Activated naive CD4-positive, alpha-beta T cell treated with anti-CD3 and anti-CD28 coated beads, Interleukin-2, amount 50 U/mL, for 24 hours (primary cell): ENCODE results near the gene MCEMP1.

ENCODE experiments used
- H3K27ac Mint-ChIP-seq: one replicate; pipeline ENCODE4 v1.8.0; 2021; ENCODE audit warnings: mild to moderate bottlenecking, mixed read lengths
- H3K27me3 Mint-ChIP-seq: one replicate; pipeline ENCODE4 v1.8.0; 2021; ENCODE audit warnings: mixed read lengths
- H3K36me3 Mint-ChIP-seq: one replicate; pipeline ENCODE4 v1.8.0; 2021; ENCODE audit warnings: mixed read lengths
- H3K4me1 Mint-ChIP-seq: one replicate; pipeline ENCODE4 v1.8.0; 2021; ENCODE audit warnings: mixed read lengths
- H3K4me3 Mint-ChIP-seq: one replicate; pipeline ENCODE4 v1.8.0; 2021; ENCODE audit warnings: mild to moderate bottlenecking, mixed read lengths
- H3K9me3 Mint-ChIP-seq: one replicate; pipeline ENCODE4 v1.8.0; 2021; ENCODE audit warnings: mixed read lengths

Gene MCEMP1, protein sequence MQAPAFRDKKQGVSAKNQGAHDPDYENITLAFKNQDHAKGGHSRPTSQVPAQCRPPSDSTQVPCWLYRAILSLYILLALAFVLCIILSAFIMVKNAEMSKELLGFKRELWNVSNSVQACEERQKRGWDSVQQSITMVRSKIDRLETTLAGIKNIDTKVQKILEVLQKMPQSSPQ

GRCh38 chr19:7676854-7677253, at the start of gene MCEMP1:
Gene MCEMP1 (plus strand): TSS chr19:7677090. CDS start chr19:7677121, 31 bp downstream.
- peak within 1 kb of the TSS; percentile 31 for H3K4me3 Mint-ChIP-seq
- peaks cover 51% of the 10 kb centered on the region for H3K4me1 Mint-ChIP-seq
- peaks cover 13% of the 10 kb centered on the region for H3K27me3 Mint-ChIP-seq
- no peaks in the 10 kb centered on the region for H3K36me3 Mint-ChIP-seq
- H3K27ac Mint-ChIP-seq, result peak within 1 kb of the TSS; percentile 67
- H3K9me3 Mint-ChIP-seq, result no peaks in the 10 kb centered on the region

DNA sequence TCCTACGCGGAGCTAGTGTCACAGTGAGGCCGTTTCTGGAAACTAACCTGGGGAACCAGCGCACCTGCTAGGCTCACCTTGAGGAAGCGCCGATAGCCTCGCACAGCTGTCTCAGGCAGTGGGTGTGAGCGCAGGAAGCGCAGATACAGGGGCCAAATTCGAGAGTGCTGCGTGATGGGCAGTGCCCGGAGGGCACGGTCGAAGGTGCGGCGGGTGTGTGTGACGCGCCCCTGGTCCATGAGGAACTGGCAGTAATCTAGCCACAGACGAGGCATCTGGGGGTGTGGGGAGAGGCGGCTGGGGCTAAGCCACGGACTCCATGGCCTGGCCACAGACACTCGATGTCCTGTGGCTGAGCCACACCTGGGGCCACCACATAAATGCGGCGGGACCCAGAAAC, 49.7 kb upstream of the MCEMP1 start:
- H3K4me1 Mint-ChIP-seq, result peaks cover 44% of the 10 kb centered on the region
- H3K27ac Mint-ChIP-seq, result no peak overlapping the region
- peak overlapping the region; percentile 11 for H3K4me3 Mint-ChIP-seq
- peaks cover 14% of the 10 kb centered on the region for H3K36me3 Mint-ChIP-seq
- no peaks in the 10 kb centered on the region for H3K9me3 Mint-ChIP-seq
- no peaks in the 10 kb centered on the region for H3K27me3 Mint-ChIP-seq

DNA sequence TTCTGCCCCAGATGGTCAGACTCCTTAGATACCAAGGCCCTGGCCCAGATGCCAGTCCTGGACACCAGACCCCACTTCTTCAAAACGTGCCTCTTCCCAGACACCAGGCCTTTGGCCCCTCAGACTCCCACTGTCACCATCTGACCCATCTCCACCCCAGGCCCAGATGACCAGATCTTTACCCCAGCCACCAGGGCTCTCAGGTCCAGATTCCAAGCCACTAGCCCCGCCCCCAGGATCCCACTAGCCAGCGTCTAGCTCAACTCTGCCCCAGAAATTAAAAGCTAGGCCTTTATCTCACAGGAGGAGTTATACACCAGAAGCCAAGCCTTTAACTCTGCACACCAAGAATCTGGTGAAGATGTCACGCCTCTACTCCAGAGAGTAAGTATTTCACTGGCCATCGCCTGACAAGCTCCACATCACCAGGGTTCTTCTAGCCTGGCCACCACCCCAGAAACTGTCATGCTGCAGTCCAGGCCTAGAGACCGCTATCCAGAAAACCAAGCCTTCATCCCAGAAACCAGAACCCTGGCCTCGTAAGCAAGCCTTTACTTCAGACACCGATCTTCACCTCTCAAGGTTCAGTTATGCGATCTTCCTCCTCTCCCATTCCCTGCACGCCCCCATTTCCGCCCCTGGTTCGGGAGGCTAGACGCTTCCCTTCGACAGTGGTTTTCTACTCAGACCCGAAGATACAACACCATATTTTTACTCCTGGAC, 48.1 kb upstream of the MCEMP1 start:
- Mint-ChIP-seq H3K36me3 (peaks cover 9% of the 10 kb centered on the region), H3K4me3 (peak overlapping the region; percentile 99), H3K9me3 (no peaks in the 10 kb centered on the region), H3K27me3 (no peaks in the 10 kb centered on the region), H3K27ac (peak overlapping the region; percentile 99), H3K4me1 (peaks cover 41% of the 10 kb centered on the region)

DNA sequence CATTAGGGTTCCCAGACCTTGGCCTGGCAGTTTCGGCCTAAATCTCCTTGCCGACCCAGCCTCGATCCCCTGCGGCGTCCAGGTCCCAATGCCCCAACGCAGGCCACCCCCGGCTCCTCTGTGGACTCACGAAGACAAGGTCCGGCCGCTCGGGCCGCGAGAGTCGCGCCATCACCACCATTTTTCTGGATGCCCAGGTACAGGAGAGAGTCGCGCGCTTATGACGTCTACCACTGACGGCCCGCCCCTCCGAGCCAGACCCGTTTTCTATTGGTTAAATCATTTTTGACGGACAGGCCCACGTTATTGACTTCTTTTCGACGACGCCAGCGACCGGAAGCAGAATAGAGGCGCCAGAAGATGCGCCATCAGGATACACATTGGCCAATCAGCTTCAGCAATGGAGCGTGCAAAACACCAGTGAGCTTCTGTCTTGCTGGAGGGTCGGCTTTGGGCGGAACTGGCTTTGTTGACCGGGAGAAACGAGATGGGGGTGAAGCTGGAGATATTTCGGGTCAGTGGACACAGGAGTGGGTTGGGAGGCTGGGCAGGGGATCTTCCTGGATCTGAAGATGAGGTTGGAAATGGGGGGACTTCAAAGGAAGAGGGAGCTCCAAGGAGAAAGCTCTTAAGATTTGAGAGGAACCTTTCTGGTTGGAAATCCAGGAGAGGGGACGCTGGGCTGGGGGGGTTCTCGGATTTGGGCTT, 47.4 kb upstream of the MCEMP1 start, which contains the start of the genes PET100 and XAB2:
Gene PET100 (plus strand): TSS at position 447 of the 708 bp plus-strand sequence. CDS start 41 bp downstream, at position 488.
Gene XAB2 (minus strand): TSS at position 199 of the 708 bp plus-strand sequence. CDS start 18 bp downstream, at position 181.
- Mint-ChIP-seq H3K36me3 (peaks cover 9% of the 10 kb centered on the region), H3K9me3 (no peaks in the 10 kb centered on the region), H3K4me3 (peak within 1 kb of the TSS; percentile 99), H3K4me1 (peaks cover 41% of the 10 kb centered on the region), H3K27me3 (no peaks in the 10 kb centered on the region), H3K27ac (peak within 1 kb of the TSS; percentile 99)

DNA sequence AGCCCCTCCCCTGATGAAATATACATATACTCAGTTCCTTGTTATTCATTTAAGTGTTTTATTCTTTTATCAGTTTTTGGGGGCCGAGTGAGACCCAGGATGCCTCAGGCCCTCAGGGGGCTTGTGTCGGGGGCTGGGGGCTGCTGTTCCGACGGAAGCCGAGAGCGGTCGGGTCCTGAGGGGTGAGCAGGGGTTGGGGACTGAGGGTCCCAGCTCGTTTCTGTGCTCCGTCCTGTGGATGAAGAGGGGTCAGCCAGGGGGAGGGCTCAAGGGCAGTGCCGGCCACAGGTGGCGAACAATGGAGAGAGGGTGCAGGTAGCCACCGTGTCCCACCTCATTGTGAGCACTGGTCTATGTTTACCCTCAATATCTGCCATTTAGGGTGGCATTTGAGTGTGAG, 45.3 kb upstream of the MCEMP1 start:
- peak overlapping the region; percentile 30 for H3K4me3 Mint-ChIP-seq
- no peaks in the 10 kb centered on the region for H3K27me3 Mint-ChIP-seq
- peaks cover 46% of the 10 kb centered on the region for H3K4me1 Mint-ChIP-seq
- peaks cover 9% of the 10 kb centered on the region for H3K36me3 Mint-ChIP-seq
- no peak overlapping the region for H3K27ac Mint-ChIP-seq
- H3K9me3 Mint-ChIP-seq, result no peaks in the 10 kb centered on the region

DNA sequence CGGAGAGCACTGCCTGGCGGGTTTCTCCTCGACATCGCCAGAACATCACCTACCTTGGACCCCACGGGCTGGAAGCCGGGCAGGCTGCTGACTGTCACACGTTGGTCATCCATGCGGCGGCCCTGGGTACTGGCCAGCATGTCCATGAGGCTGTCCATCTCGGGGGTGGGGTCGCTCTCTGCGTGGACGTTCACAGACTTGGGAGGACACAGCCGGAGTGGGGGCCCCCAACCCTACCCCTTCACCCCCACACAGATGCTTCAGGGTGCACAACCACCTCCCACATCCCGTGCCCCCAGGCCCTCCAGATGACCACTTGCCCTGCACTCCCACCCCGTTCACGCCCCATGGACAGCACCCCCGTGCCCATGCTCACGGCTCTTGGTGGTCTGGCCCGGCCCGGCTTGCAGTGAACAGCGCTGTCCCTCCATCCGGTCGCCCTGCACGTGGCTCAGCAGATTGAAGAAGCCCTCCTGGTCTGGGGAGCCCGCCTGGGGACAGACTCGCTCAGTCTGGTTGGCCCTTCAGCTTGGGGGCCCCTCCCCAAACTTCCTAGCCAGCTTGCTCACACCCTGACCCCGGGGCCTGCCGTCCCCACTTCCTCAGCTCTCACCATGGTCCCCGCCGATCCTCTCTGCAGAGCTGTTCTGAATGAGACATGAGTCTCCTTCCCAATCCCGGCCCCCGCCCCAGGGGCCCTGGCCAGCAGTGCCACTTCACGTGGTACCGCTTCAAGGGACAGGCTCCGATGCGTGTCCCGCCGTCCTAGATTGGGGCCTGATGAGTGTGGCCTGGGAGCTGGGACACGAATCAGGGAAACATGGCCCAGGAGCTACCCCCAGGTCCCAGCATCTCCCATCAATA, 44.3 kb upstream of the MCEMP1 start:
- Mint-ChIP-seq H3K36me3 (peaks cover 7% of the 10 kb centered on the region), H3K27ac (no peak overlapping the region), H3K9me3 (no peaks in the 10 kb centered on the region), H3K4me1 (peaks cover 43% of the 10 kb centered on the region), H3K27me3 (no peaks in the 10 kb centered on the region), H3K4me3 (no peak overlapping the region)

GRCh38 chr19:7633698-7634097, 43.2 kb upstream of the MCEMP1 start, which contains the start of gene PCP2:
Gene PCP2 (minus strand): TSS chr19:7633719. CDS start chr19:7633457, 262 bp downstream.
- Mint-ChIP-seq H3K27me3 (no peaks in the 10 kb centered on the region), H3K27ac (no peak within 1 kb of the TSS), H3K9me3 (no peaks in the 10 kb centered on the region), H3K36me3 (peaks cover 7% of the 10 kb centered on the region), H3K4me1 (peaks cover 43% of the 10 kb centered on the region), H3K4me3 (no peak within 1 kb of the TSS)

DNA sequence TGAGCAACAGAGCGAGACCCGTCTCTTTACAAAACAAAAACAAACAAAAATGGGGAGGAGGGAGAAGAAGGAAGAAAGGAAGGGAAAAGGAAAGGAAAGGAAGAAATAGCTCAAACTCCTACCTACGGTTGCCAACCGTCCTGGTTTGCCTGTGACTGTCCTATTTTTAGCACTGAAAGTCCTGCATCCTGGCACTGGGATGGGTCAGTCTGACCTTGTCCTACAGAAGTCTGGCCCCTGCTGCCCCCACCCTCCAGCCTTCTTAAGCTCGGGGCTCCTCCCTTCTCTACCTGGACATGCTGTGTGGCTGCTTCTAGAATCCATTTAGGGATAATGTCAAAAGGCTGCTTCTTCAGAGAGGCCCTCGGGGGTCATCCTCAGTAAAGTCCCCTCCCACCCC, 41.2 kb upstream of the MCEMP1 start:
- H3K36me3 Mint-ChIP-seq, result no peaks in the 10 kb centered on the region
- H3K27me3 Mint-ChIP-seq, result no peaks in the 10 kb centered on the region
- H3K4me1 Mint-ChIP-seq, result peaks cover 40% of the 10 kb centered on the region
- peak overlapping the region; percentile 79 for H3K4me3 Mint-ChIP-seq
- H3K27ac Mint-ChIP-seq, result no peak overlapping the region
- H3K9me3 Mint-ChIP-seq, result no peaks in the 10 kb centered on the region

- no peaks in the 10 kb centered on the region for H3K27me3 Mint-ChIP-seq
- no peak overlapping the region for H3K27ac Mint-ChIP-seq
- H3K4me1 Mint-ChIP-seq, result peaks cover 36% of the 10 kb centered on the region
- no peaks in the 10 kb centered on the region for H3K9me3 Mint-ChIP-seq
- no peaks in the 10 kb centered on the region for H3K36me3 Mint-ChIP-seq
- peak overlapping the region; percentile 83 for H3K4me3 Mint-ChIP-seq
Observed at GRCh38 chr19:7636317-7636690, 40.6 kb upstream of the MCEMP1 start.

GRCh38 chr19:7636691-7637373, 40.1 kb upstream of the MCEMP1 start, which contains the start of gene STXBP2:
Gene STXBP2 (plus strand): TSS chr19:7637110. CDS start chr19:7637150, 40 bp downstream.
- no peaks in the 10 kb centered on the region for H3K27me3 Mint-ChIP-seq
- no peaks in the 10 kb centered on the region for H3K9me3 Mint-ChIP-seq
- H3K4me3 Mint-ChIP-seq, result peak within 1 kb of the TSS; percentile 83
- peak within 1 kb of the TSS; percentile 74 for H3K27ac Mint-ChIP-seq
- peaks cover 36% of the 10 kb centered on the region for H3K4me1 Mint-ChIP-seq
- no peaks in the 10 kb centered on the region for H3K36me3 Mint-ChIP-seq

DNA sequence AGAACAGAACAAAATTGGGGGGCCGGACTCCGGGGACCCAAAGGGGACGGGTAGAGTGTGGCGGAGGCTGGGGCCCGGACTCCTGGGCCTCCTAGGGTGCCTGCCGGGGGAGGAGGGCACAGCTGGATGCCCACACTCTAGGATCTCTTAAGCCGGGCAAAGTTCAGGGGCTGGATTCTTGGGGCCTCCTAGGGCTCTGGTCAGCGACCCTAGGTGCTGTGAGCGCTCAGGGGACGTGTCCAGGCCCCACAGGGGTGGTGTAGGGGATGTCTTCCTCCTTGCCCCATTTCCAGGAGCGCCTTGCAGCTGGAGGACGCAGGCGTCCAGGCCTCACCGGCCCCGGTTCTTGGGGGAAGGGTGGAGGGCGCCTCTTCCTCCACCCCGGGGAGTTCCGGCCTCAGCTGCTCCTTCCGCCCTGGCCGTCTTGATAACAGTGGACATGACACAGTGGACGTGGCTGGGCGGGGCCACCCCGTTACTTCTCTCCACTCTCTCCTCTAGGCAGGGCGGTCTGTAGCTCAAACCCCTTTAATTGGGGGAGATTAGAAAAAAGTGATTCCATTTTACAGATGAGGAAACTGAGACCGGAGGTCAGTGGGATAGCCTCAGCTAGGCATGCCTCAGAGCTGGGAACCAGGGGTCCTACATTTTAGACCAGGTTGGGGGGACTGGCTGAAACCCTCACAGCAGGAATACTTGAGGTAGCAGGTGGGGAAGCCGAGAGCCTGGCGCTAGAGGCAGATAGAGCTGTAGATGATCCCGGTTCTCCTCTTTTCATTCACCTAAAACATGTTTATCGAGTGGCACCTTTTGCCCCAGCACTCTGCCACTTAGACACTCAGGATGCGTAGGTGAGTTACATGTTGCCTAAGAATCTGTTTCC, 39.3 kb upstream of the MCEMP1 start:
- peaks cover 36% of the 10 kb centered on the region for H3K4me1 Mint-ChIP-seq
- H3K4me3 Mint-ChIP-seq, result peak overlapping the region; percentile 83
- no peaks in the 10 kb centered on the region for H3K36me3 Mint-ChIP-seq
- H3K9me3 Mint-ChIP-seq, result no peaks in the 10 kb centered on the region
- peak overlapping the region; percentile 51 for H3K27ac Mint-ChIP-seq
- H3K27me3 Mint-ChIP-seq, result no peaks in the 10 kb centered on the region

GRCh38 chr19:7638802-7639465, 38.0 kb upstream of the MCEMP1 start:
- H3K9me3 Mint-ChIP-seq, result no peaks in the 10 kb centered on the region
- H3K36me3 Mint-ChIP-seq, result no peaks in the 10 kb centered on the region
- H3K27ac Mint-ChIP-seq, result no peak overlapping the region
- H3K4me3 Mint-ChIP-seq, result no peak overlapping the region
- H3K4me1 Mint-ChIP-seq, result peaks cover 36% of the 10 kb centered on the region
- no peaks in the 10 kb centered on the region for H3K27me3 Mint-ChIP-seq

DNA sequence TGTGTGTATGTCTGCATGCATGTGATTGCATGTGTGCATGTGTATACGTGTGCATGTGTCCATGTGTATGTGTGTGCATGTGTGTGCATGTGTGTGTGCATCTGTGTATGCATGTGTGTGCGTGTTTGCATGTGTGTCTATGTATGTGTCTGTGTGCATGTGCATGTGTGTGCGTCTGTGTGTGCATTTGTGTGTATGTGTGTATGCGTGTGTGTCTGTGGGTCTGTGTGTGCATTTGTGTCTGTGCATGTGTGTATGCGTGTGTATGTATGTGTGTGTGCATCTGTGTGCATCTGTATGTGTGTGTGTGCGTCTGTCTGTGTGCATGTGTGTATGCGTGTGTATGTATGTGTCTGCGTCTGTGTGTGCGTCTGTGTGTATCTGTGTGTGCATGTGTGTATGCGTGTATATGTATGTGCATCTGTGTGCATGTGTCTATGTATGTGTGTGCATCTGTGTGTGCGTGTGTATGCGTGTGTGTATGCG, 37.0 kb upstream of the MCEMP1 start:
- Mint-ChIP-seq H3K4me3 (peak overlapping the region; percentile 0), H3K36me3 (no peaks in the 10 kb centered on the region), H3K4me1 (peaks cover 36% of the 10 kb centered on the region), H3K27me3 (no peaks in the 10 kb centered on the region), H3K27ac (no peak overlapping the region), H3K9me3 (no peaks in the 10 kb centered on the region)
